ENCODE data around the gene CREB5. TPM values are rescaled to one million over a fixed set of nuclear protein-coding genes. Genes with fewer than 3 reads are reported as not detected.
A peak's percentile ranks its signal among the peaks of the same experiment; 100 is the strongest.

CREB5 gene
- total and polyA plus RNA-seq, 5 donors: 4.0 to 20.4 (median 9.9) TPM

DNA sequence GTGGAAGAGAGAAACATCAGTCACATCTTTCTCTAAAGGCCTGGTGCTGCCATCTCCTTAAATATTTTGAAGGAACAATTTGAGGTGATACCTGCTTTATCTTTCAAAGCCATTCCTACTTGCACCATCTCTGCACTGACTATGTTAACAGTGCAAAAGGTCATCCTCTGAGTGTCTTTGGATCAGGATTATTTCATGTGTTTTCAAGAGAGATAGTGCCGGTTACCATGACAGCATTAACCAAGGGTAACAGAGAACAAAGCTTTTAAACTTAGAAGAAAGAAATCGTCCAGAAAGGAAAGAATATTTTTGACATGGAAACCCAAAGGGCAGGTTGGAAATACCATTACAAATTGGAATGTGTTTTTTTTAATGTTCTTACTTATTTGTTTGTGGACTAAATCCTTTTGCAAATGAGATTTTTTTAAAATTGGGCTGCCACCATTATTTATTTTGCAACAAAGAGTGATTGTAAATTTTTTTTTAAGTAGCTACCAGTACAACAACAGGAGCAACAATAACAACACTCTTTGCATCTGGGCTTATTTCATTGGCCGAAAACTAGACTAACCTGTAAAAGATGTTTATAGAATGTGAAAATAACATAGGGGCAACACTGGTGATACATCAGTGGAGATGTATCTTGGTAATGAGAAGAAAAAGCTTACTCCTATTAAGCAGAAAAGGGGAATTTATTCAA lies 234.2 kb downstream of the CREB5 start:
- no peaks in the 10 kb centered on the region for H3K27me3 ChIP-seq (ENCODE audit: control insufficient read depth, insufficient read depth)
- H3K4me3 ChIP-seq (ENCODE audit: low read length): no peak overlapping the region
- ATAC-seq (no peak), DNase-seq (no peak)
- no peaks in the 10 kb centered on the region for H3K9me3 ChIP-seq (ENCODE audit: control insufficient read depth, low read length)
- intact Hi-C loops (cut with DNase I): no loop called here
- no peaks in the 10 kb centered on the region for H3K4me1 ChIP-seq (ENCODE audit: control insufficient read depth, insufficient read depth, low read length)
- 78% methylated on average over 3 of the region's 3 CpGs for WGBS
- H3K27ac ChIP-seq (ENCODE audit: low read length): no peak overlapping the region

DNA sequence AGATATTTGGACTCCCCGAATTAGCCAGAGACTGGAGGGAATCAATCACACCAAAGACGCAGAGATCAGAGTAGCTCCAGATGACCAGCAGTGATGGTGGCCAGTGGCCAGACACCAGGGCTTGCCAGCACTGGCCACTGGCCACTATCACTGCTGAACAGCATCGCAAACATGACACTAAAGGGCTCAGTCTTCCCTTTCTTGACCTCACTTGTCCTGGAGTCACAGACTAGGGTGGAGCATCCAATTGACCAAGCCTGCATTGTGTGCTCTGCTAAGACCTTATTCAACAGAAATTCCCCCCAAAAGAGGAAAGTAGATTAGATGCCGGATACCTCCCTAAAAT lies 234.7 kb downstream of the CREB5 start:
- Histone ChIP-seq H3K4me3 (ENCODE audit: low read length) (no peak overlapping the region), H3K27ac (ENCODE audit: low read length) (no peak overlapping the region), H3K9me3 (ENCODE audit: control insufficient read depth, low read length) (no peaks in the 10 kb centered on the region), H3K4me1 (ENCODE audit: control insufficient read depth, insufficient read depth, low read length) (no peaks in the 10 kb centered on the region), H3K27me3 (ENCODE audit: control insufficient read depth, insufficient read depth) (no peaks in the 10 kb centered on the region)
- intact Hi-C loops (cut with DNase I): no loop called here
- DNase-seq (peak in 1 of 3 donors; percentile 17), ATAC-seq (no peak)
- 79% methylated on average over 4 of the region's 4 CpGs for WGBS

DNA sequence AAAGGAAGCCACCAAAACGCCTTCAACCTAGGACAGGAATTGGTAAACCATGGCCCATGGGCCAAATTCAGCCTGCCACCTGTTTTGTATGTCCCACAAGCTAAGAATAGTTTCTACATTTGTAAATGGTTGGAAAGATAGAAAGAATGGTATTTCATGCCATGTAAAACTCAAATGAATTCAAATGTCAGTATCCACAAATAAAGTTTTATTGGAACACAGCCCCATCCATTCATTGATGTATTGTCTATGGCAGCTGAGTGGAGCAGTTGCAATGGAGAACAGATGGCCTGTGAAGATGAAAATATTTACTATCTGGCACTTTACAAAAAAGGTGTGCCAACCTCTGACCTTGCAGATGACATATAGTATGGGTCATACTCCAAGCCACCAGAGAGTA lies 236.9 kb downstream of the CREB5 start:
- WGBS: 88% methylated on average over 1 of the region's 1 CpG
- DNase-seq (no peak), ATAC-seq (no peak)
- H3K9me3 ChIP-seq (ENCODE audit: control insufficient read depth, low read length): no peaks in the 10 kb centered on the region
- H3K27ac ChIP-seq (ENCODE audit: low read length): no peak overlapping the region
- intact Hi-C loops (cut with DNase I): no loop called here
- no peak overlapping the region for H3K4me3 ChIP-seq (ENCODE audit: low read length)
- no peaks in the 10 kb centered on the region for H3K4me1 ChIP-seq (ENCODE audit: control insufficient read depth, insufficient read depth, low read length)
- H3K27me3 ChIP-seq (ENCODE audit: control insufficient read depth, insufficient read depth): no peaks in the 10 kb centered on the region

DNA sequence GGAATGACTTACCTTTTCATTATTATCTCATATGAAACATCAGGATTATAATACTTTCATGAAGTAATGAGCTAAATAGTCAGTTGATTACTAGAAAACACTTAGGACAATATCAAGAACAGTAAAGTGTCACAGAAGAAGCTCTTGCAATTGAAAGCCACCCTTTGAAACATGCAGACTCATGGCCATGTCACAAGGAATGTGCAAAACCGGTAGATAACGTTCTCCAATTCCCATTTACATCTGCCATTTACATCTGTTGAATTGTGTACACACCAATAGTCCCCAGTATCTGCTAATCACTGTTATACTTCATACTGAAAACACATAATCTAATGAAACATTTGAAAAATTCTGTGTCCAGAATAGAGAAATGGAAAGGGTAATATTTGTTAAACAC lies 237.5 kb downstream of the CREB5 start:
- WGBS: 89% methylated on average over 2 of the region's 2 CpGs
- no peak for ATAC-seq
- H3K4me1 ChIP-seq (ENCODE audit: control insufficient read depth, insufficient read depth, low read length): no peaks in the 10 kb centered on the region

DNA sequence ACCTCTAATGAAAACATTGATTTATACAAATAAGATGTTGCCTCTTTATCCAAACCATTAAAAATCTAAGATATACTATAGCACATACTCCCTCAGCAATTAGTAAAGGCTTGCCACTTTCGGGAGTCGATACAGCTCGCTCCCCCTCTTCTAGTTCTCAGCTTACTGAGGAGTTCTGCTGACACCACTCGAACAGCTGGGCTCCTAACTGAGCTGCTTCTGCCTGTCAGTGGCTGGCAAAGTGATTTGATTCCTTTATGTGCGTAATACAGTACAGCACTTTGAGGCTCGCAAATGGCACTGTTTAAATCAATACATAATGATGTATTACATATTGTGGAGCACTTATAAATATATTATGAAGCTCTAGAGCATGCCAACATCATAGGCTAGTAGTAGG lies 241.8 kb downstream of the CREB5 start:
- Histone ChIP-seq H3K4me1 (ENCODE audit: control insufficient read depth, insufficient read depth, low read length) (peaks cover 2% of the 10 kb centered on the region), H3K27me3 (ENCODE audit: control insufficient read depth, insufficient read depth) (no peaks in the 10 kb centered on the region), H3K27ac (ENCODE audit: low read length) (no peak overlapping the region), H3K9me3 (ENCODE audit: control insufficient read depth, low read length) (no peaks in the 10 kb centered on the region), H3K4me3 (ENCODE audit: low read length) (no peak overlapping the region)
- 89% methylated on average over 6 of the region's 6 CpGs for WGBS
- intact Hi-C loops (cut with DNase I): no loop called here
- DNase-seq: no peak
- ATAC-seq: no peak

More for the DNA sequence above, 237.5 kb downstream of the CREB5 start:
- H3K9me3 ChIP-seq (ENCODE audit: control insufficient read depth, low read length): no peaks in the 10 kb centered on the region
- no peaks in the 10 kb centered on the region for H3K27me3 ChIP-seq (ENCODE audit: control insufficient read depth, insufficient read depth)
- no peak overlapping the region for H3K27ac ChIP-seq (ENCODE audit: low read length)
- H3K4me3 ChIP-seq (ENCODE audit: low read length): no peak overlapping the region
- no peak for DNase-seq
- intact Hi-C loops (cut with DNase I): no loop called here

DNA sequence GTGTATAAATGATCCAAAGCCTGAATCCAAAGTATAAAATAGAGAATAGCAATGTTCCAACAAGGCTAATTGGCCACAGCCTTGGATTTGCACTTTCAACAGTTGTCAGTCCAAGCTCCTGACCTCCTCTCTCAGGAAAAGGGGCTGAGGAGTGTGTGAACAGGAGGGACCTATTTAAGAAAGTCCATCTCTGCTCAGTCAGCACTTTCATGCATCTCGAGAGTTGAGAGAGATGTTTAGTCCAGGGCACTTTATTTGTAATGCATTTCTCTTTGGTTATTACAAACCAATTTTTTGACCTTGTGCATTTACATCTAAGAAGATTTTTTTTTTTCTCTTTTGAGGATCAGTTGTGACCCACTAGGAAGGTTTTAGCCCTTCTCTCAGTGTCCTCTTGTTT lies 244.2 kb downstream of the CREB5 start:
- 98% methylated on average over 1 of the region's 1 CpG for WGBS
- peaks cover 2% of the 10 kb centered on the region for H3K4me1 ChIP-seq (ENCODE audit: control insufficient read depth, insufficient read depth, low read length)
- no peak overlapping the region for H3K4me3 ChIP-seq (ENCODE audit: low read length)
- no peaks in the 10 kb centered on the region for H3K27me3 ChIP-seq (ENCODE audit: control insufficient read depth, insufficient read depth)
- ATAC-seq (no peak), DNase-seq (no peak)
- no peaks in the 10 kb centered on the region for H3K9me3 ChIP-seq (ENCODE audit: control insufficient read depth, low read length)
- intact Hi-C loops (cut with DNase I): no loop called here
- no peak overlapping the region for H3K27ac ChIP-seq (ENCODE audit: low read length)

DNA sequence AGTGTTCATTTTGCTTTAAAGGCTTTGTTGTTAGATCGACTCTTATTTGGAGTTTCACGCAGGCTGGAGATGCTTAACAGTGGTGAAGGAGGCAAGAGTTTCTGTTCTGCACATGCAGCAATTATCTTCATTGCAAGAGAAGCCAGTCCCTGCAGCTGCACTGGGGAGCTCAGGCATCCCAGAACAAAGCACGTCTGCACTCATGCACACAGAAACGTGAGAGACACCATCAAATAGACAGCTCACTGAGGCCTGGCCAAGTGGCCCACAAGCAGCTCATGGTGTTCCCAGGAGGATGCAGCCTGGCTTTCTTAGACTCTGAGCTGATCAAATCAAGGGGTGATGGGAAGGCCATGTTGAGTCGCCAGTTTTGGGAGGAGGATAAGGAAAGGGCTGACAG lies 246.1 kb downstream of the CREB5 start:
- Histone ChIP-seq H3K27me3 (ENCODE audit: control insufficient read depth, insufficient read depth) (no peaks in the 10 kb centered on the region), H3K9me3 (ENCODE audit: control insufficient read depth, low read length) (no peaks in the 10 kb centered on the region), H3K27ac (ENCODE audit: low read length) (no peak overlapping the region), H3K4me3 (ENCODE audit: low read length) (no peak overlapping the region), H3K4me1 (ENCODE audit: control insufficient read depth, insufficient read depth, low read length) (peaks cover 2% of the 10 kb centered on the region)
- no peak for DNase-seq
- ATAC-seq: no peak
- WGBS: 72% methylated on average over 5 of the region's 5 CpGs
- intact Hi-C loops (cut with DNase I): no loop called here

DNA sequence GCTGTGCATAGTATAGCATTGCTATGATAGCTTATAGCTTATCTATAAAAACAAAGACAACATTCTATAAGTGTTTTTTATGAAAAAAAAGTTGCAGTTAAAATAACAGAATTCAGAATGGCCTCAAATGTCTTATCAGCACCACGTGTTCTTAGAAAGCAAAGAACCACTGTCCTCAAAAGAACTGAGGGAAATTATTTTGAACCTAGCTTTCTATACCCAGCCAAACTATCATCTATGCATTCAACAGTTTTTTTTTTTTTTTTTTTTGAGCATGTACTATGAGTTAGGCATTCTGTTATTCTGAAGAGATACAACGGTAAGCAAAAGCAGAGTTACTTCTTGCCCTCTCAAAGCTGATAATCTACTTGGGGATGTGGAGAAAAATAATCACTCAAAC lies 247.8 kb downstream of the CREB5 start:
- no peak for ATAC-seq
- H3K4me3 ChIP-seq (ENCODE audit: low read length): no peak overlapping the region
- no peak for DNase-seq
- peaks cover 2% of the 10 kb centered on the region for H3K4me1 ChIP-seq (ENCODE audit: control insufficient read depth, insufficient read depth, low read length)
- 81% methylated on average over 2 of the region's 2 CpGs for WGBS
- H3K27ac ChIP-seq (ENCODE audit: low read length): no peak overlapping the region
- intact Hi-C loops (cut with DNase I): no loop called here
- no peaks in the 10 kb centered on the region for H3K9me3 ChIP-seq (ENCODE audit: control insufficient read depth, low read length)
- no peaks in the 10 kb centered on the region for H3K27me3 ChIP-seq (ENCODE audit: control insufficient read depth, insufficient read depth)

DNA sequence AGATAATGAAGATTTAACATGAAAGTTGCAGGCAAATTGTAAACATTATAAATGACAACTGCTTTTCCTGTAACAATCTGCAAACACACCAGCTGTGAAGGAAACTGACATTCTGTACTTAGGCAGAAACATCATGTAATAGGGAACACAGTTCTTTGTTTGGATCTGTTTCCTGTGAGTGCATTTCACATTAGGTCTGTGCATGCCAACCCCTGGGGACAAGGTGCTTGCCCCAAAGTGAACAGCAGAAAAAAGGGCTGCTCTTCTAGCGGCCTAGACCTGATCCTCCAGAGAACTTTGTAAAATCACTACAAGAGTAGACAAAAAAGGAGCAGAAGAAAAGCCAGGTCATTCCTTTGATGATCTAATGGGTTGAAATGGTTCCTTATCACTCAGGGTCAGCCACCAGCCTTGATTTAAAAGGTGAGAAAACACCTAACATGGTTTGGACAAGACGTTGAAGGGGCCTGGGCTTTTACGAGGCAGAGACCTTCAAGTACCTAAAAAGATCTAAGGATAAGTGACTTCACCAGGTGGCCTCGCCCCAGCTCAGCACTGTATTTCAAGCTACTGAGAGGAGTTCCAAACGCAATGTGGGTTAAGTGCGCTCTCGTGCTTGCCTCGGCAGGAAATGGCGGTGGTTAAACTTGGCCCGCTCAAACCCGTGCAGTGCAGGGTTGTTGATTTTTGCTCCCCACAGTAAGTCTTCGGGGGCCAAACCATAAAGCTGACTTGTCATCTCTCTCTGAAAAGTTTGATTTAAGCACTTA lies 249.7 kb downstream of the CREB5 start:
- DNase-seq (no peak), ATAC-seq (no peak)
- Histone ChIP-seq H3K9me3 (ENCODE audit: control insufficient read depth, low read length) (no peaks in the 10 kb centered on the region), H3K4me1 (ENCODE audit: control insufficient read depth, insufficient read depth, low read length) (peaks cover 2% of the 10 kb centered on the region), H3K27ac (ENCODE audit: low read length) (no peak overlapping the region), H3K4me3 (ENCODE audit: low read length) (no peak overlapping the region), H3K27me3 (ENCODE audit: control insufficient read depth, insufficient read depth) (no peaks in the 10 kb centered on the region)
- 76% methylated on average over 12 of the region's 12 CpGs for WGBS
- intact Hi-C loops (cut with DNase I): no loop called here

DNA sequence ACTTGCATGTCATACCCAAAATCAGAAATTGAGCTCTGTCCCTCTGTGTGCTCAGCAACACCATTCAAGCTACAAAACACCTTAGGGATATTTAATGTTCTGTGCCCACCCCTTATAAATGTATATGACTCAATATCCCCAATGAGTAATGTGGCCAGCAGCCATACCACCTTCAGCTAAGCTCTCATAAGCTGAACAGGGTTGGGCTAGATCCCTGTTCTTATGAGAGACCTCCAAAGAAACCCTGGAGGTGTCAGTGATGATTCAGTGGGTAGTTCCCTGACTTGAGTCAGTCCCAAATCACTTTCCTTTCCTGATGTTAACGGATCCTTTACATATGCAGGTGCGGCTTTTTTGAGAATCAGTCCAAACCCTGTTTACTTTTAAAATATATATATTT lies 253.8 kb downstream of the CREB5 start:
- WGBS: 97% methylated on average over 2 of the region's 2 CpGs
- no peaks in the 10 kb centered on the region for H3K4me1 ChIP-seq (ENCODE audit: control insufficient read depth, insufficient read depth, low read length)
- H3K9me3 ChIP-seq (ENCODE audit: control insufficient read depth, low read length): no peaks in the 10 kb centered on the region
- DNase-seq: no peak
- H3K4me3 ChIP-seq (ENCODE audit: low read length): no peak overlapping the region
- no peak for ATAC-seq
- no peaks in the 10 kb centered on the region for H3K27me3 ChIP-seq (ENCODE audit: control insufficient read depth, insufficient read depth)
- intact Hi-C loops (cut with DNase I): no loop called here
- H3K27ac ChIP-seq (ENCODE audit: low read length): no peak overlapping the region

DNA sequence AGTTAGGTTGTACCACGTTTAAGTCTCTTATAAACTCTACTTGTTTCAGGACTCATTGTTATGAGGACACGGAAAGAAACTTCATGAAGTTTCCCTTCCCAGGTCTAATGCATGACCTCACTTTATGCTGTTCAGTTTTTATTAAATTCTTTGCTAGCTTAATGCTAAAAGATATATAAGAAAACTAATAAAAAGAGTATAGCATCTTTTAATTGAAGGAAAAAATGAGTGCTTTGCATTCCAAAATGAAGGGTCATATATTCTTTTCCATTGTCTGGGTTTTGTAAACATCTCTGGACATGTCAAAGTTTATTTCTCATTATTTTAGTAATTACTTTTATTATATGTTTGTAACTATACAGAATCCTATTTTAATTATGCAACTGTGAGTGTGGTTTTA lies 255.8 kb downstream of the CREB5 start:
- Histone ChIP-seq H3K9me3 (ENCODE audit: control insufficient read depth, low read length) (no peaks in the 10 kb centered on the region), H3K4me3 (ENCODE audit: low read length) (no peak overlapping the region), H3K27ac (ENCODE audit: low read length) (no peak overlapping the region), H3K4me1 (ENCODE audit: control insufficient read depth, insufficient read depth, low read length) (no peaks in the 10 kb centered on the region), H3K27me3 (ENCODE audit: control insufficient read depth, insufficient read depth) (no peaks in the 10 kb centered on the region)
- DNase-seq: no peak
- intact Hi-C loops (cut with DNase I): no loop called here
- no peak for ATAC-seq
- WGBS: 84% methylated on average over 2 of the region's 2 CpGs
